ENCODE data around the gene CCP110. TPM values are rescaled to one million over a fixed set of nuclear protein-coding genes. Genes with fewer than 3 reads are reported as not detected.

CCP110 gene
- total RNA-seq, 4 donors from 2014 or later: 14.0 to 16.1 (median 15.1) TPM

DNA sequence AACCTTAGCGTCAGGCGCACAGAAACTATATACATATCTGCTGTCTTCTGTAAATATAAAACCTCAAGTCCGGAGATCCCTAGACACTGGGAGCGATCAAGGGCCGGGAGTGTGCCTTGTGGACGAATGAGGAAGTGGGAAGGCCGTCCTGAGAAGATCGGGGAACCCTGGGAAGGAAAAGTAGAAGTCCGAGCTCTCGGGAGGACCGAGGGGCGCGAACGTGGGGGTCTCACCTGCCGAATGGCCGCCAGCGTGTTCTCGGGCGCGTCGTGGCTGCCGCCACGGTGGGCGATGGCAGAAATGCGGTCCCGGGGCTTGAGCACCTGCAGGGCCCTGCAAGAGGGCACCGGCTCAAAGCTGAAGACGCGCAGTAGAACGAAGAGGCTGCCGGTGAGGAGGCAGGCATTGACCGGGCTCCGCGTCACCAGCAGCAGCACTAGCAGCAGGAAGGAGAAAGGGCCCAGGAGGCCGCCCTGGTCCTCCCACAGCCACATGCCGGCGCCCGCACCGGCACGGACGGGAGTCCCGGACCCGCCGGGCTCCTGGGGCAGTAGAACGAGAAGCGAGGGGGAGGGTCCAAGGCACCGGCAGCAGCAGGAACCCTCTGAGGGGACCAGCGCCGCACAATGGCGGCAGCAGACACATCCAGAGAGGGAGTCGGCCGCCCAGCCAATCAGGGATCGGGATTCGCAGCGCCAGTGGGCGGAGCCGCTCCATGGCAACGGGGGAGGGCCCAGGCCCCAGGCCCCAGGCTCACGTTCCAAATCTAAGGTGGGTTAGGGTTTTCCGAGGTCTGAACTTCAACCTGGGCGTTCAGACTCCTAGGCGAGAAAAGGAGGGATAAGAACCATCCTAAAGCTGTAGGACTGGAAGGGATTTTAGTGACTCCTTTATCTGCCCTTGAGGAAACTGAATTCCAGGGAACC, 2.0 kb upstream of the CCP110 start, which contains the start of gene GDE1:
GDE1 (minus strand) TSS at position 628 of the 926 bp plus-strand sequence; CDS start at position 494, 134 bp downstream.
- H3K9me3 ChIP-seq: no peaks in the 10 kb centered on the region
- peak within 1 kb of the TSS; percentile 80 to 92 (median 88) for H3K4me3 ChIP-seq
- WGBS: under 1% methylated on average over 27 of the region's 62 CpGs
- DNase-seq (ENCODE audit: extremely low spot score): peak; percentile 98
- no peaks in the 10 kb centered on the region for H3K27me3 ChIP-seq
- peaks cover 0 to 6% (median 2%) of the 10 kb centered on the region in 4 donors for H3K36me3 ChIP-seq
- H3K27ac ChIP-seq (replicated peaks in 1 of 4): peak within 1 kb of the TSS; percentile 88 to 97 (median 93)
- peak; percentile 98 for TF ChIP-seq POLR2AphosphoS5 (IDR thresholded peaks at IDR 0.05)
- TF ChIP-seq EP300 (IDR thresholded peaks at IDR 0.05): no peak
- TF ChIP-seq POLR2A (IDR thresholded peaks at IDR 0.05; ENCODE audit: low read depth): peak; percentile 76
- TF ChIP-seq, protein P1, sequence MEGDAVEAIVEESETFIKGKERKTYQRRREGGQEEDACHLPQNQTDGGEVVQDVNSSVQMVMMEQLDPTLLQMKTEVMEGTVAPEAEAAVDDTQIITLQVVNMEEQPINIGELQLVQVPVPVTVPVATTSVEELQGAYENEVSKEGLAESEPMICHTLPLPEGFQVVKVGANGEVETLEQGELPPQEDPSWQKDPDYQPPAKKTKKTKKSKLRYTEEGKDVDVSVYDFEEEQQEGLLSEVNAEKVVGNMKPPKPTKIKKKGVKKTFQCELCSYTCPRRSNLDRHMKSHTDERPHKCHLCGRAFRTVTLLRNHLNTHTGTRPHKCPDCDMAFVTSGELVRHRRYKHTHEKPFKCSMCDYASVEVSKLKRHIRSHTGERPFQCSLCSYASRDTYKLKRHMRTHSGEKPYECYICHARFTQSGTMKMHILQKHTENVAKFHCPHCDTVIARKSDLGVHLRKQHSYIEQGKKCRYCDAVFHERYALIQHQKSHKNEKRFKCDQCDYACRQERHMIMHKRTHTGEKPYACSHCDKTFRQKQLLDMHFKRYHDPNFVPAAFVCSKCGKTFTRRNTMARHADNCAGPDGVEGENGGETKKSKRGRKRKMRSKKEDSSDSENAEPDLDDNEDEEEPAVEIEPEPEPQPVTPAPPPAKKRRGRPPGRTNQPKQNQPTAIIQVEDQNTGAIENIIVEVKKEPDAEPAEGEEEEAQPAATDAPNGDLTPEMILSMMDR (IDR thresholded peaks at IDR 0.05): peak in 2 of 3 experiments; percentile 20 to 26
- intact Hi-C loops (cut with DNase I): loop anchor here (10.0 kb wide), 2 partner anchors 457 to 727 kb away; partner anchors contain the start of genes COQ7 and RPS15A
- peaks cover 31 to 73% (median 63%) of the 10 kb centered on the region in 4 donors for H3K4me1 ChIP-seq

DNA sequence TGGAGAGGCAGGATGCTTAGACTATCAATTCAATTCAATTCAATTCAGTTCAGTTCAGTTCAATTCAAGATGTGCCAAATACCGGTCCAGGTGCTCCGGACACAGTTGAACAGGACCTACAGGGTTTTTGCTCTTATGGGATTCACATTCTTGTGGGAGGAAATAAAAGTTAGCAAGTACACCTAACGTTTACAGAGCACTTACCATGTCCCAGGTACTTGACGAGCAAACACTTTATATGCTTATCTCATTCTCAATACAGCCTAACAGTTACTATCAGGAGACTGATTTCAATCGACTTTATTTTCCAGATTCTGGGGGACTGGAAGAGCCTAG, 1.4 kb upstream of the CCP110 start:
- H3K27me3 ChIP-seq: no peaks in the 10 kb centered on the region
- WGBS: 32% methylated on average over 5 of the region's 5 CpGs

DNA sequence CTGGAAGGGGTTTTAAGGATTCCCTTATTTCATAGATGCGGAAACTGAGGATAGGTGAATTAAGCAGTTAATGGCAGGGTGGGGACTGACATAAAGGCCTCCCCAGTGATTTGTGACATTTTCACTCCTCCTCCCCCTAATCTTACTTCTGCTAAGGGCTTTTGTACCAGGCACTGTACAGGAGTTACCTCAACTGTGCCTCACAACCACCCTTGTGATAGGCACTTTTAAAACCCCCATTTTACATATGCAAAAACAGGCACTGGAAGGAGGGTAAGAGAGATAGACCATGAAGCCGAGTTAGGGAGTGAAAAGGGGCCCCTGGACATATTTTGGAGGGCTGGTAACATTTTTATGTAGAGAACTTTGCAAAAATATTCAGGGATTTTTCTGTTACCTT, 982 bp upstream of the CCP110 start:
- Histone ChIP-seq H3K4me1 (peaks cover 31 to 73% (median 63%) of the 10 kb centered on the region in 4 donors), H3K4me3 (no peak overlapping the region), H3K27ac (replicated peaks in 1 of 4) (peak overlapping the region in 2 of 4 donors; percentile 93 to 97), H3K27me3 (no peaks in the 10 kb centered on the region), H3K9me3 (no peaks in the 10 kb centered on the region), H3K36me3 (peaks cover 0 to 2% (median under 1%) of the 10 kb centered on the region in 4 donors)
- intact Hi-C loops (cut with DNase I): loop anchor here (10.0 kb wide), 2 partner anchors 458 to 728 kb away; partner anchors contain the start of genes COQ7 and RPS15A
- WGBS: 93% methylated on average over 2 of the region's 2 CpGs
- TF ChIP-seq, protein P1 (IDR thresholded peaks at IDR 0.05): no peak
- no peak for TF ChIP-seq POLR2A (IDR thresholded peaks at IDR 0.05; ENCODE audit: low read depth)
- TF ChIP-seq EP300 (IDR thresholded peaks at IDR 0.05): no peak
- no peak for TF ChIP-seq POLR2AphosphoS5 (IDR thresholded peaks at IDR 0.05)
- DNase-seq (ENCODE audit: extremely low spot score): no peak

More for the DNA sequence above, 1.4 kb upstream of the CCP110 start:
- H3K9me3 ChIP-seq: no peaks in the 10 kb centered on the region
- peak overlapping the region; percentile 80 to 92 (median 88) for H3K4me3 ChIP-seq
- no peak for DNase-seq (ENCODE audit: extremely low spot score)
- peaks cover 31 to 73% (median 63%) of the 10 kb centered on the region in 4 donors for H3K4me1 ChIP-seq
- peak overlapping the region; percentile 88 to 97 (median 93) for H3K27ac ChIP-seq (replicated peaks in 1 of 4)
- intact Hi-C loops (cut with DNase I): loop anchor here (10.0 kb wide), 2 partner anchors 458 to 728 kb away; partner anchors contain the start of genes COQ7 and RPS15A
- no peaks in the 10 kb centered on the region for H3K36me3 ChIP-seq
- TF ChIP-seq POLR2AphosphoS5 (IDR thresholded peaks at IDR 0.05) (no peak), EP300 (IDR thresholded peaks at IDR 0.05) (no peak), POLR2A (IDR thresholded peaks at IDR 0.05; ENCODE audit: low read depth) (no peak)
- TF ChIP-seq, protein P1 (IDR thresholded peaks at IDR 0.05): no peak

DNA sequence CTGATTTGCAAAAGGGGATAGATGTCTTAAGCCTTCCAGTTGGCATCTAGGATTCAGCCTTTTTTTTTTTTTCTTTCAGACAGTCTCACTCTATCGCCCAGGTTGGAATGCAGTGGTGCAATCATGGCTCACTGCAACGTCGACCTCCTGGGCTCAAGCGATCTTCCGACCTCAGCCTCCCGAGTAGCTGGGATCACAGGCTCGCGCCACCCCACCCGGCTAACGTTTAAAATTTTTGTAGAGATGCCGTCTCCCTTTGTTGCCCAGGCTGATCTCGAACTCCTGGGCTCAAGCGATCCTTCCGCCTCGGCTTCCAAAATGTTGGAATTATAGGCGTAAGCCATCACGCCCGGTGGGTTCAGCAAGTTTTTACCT, 571 bp upstream of the CCP110 start:
- no peaks in the 10 kb centered on the region for H3K9me3 ChIP-seq
- no peak for TF ChIP-seq EP300 (IDR thresholded peaks at IDR 0.05)
- no peak for TF ChIP-seq POLR2A (IDR thresholded peaks at IDR 0.05; ENCODE audit: low read depth)
- TF ChIP-seq, protein P1 (IDR thresholded peaks at IDR 0.05): no peak
- no peak for TF ChIP-seq POLR2AphosphoS5 (IDR thresholded peaks at IDR 0.05)
- peaks cover 31 to 69% (median 61%) of the 10 kb centered on the region in 4 donors for H3K4me1 ChIP-seq
- no peak overlapping the region for H3K27ac ChIP-seq (replicated peaks in 1 of 4)
- intact Hi-C loops (cut with DNase I): loop anchor here (10.0 kb wide), 2 partner anchors 458 to 728 kb away; partner anchors contain the start of genes COQ7 and RPS15A
- no peak for DNase-seq (ENCODE audit: extremely low spot score)
- 79% methylated on average over 18 of the region's 18 CpGs for WGBS
- no peaks in the 10 kb centered on the region for H3K27me3 ChIP-seq
- peak overlapping the region; percentile 91 to 98 (median 96) for H3K4me3 ChIP-seq
- peaks cover 4 to 6% (median 5%) of the 10 kb centered on the region in 4 donors for H3K36me3 ChIP-seq
